MG63 (cell line): ENCODE data around the gene METRN. TPM values are rescaled to one million over a fixed set of nuclear protein-coding genes. Genes with fewer than 3 reads are reported as not detected.

Source experiments
- DNase-seq: peaks from one replicate; pipeline ENCODE4 v3.0.0-alpha.2; 2020
- H3K27me3 ChIP-seq: fragments of 250-450 bp; sonication (Bioruptor Pico); 2 replicates; pipeline ENCODE4 v1.5.1; 2020; ENCODE audit warnings: mild to moderate bottlenecking, moderate library complexity
- H3K36me3 ChIP-seq: fragments of 250-450 bp; sonication (Bioruptor Pico); 2 replicates; pipeline ENCODE4 v1.5.1; 2020; ENCODE audit warnings: mild to moderate bottlenecking, moderate library complexity
- H3K4me3 ChIP-seq: fragments of 250-450 bp; sonication (Bioruptor Pico); 2 replicates; pipeline ENCODE4 v1.5.1; 2020; ENCODE audit warnings: mild to moderate bottlenecking, moderate library complexity
- H3K9me3 ChIP-seq: fragments of 250-450 bp; sonication (Bioruptor Pico); 2 replicates; pipeline ENCODE4 v1.5.1; 2020; ENCODE audit warnings: mild to moderate bottlenecking, moderate library complexity
- total RNA-seq: library from RNA; depleted of rRNA; stranded (reverse); fragments of >200 nt; shearing (Covaris generic); gene quantifications from 2 replicates; pipeline ENCODE4 v1.2.3, GENCODE V29; 2014; ENCODE audit warnings: low replicate concordance

The METRN gene
- total RNA-seq, 1 experiment from 2014 or later, result 71.7 TPM

GRCh38 chr16:715477-716199 lies 720 bp downstream of the METRN start:
- no peak for DNase-seq
- Histone ChIP-seq H3K4me3 (peak overlapping the region; percentile 48), H3K27me3 (peaks cover 7% of the 10 kb centered on the region), H3K9me3 (no peaks in the 10 kb centered on the region), H3K36me3 (no peaks in the 10 kb centered on the region)

GRCh38 chr16:716200-716568 lies 1.3 kb downstream of the METRN start:
- peak; percentile 55 for DNase-seq
- Histone ChIP-seq H3K27me3 (peaks cover 3% of the 10 kb centered on the region), H3K4me3 (peak overlapping the region; percentile 19), H3K9me3 (no peaks in the 10 kb centered on the region), H3K36me3 (no peaks in the 10 kb centered on the region)

- no peak overlapping the region for H3K4me3 ChIP-seq
- H3K36me3 ChIP-seq, result no peaks in the 10 kb centered on the region; the same call in 1 of the 2 replicates
- DNase-seq, result no peak
- no peaks in the 10 kb centered on the region for H3K9me3 ChIP-seq
- no peaks in the 10 kb centered on the region for H3K27me3 ChIP-seq
These were observed 1.9 kb downstream of the METRN start for GRCh38 chr16:716768-717325.

GRCh38 chr16:717450-718245 lies 2.7 kb downstream of the METRN start:
- peaks cover under 1% of the 10 kb centered on the region; the same call in 1 of the 2 replicates for H3K36me3 ChIP-seq
- DNase-seq, result no peak
- H3K9me3 ChIP-seq, result no peaks in the 10 kb centered on the region
- H3K4me3 ChIP-seq, result no peak overlapping the region
- H3K27me3 ChIP-seq, result no peaks in the 10 kb centered on the region

GRCh38 chr16:718389-718788 lies 3.5 kb downstream of the METRN start:
- no peak for DNase-seq
- Histone ChIP-seq H3K4me3 (no peak overlapping the region), H3K9me3 (no peaks in the 10 kb centered on the region), H3K36me3 (peaks cover 4% of the 10 kb centered on the region; the same call in 1 of the 2 replicates), H3K27me3 (no peaks in the 10 kb centered on the region)

GRCh38 chr16:718922-719321 lies 4.0 kb downstream of the METRN start:
- H3K27me3 ChIP-seq, result no peaks in the 10 kb centered on the region
- H3K4me3 ChIP-seq, result no peak overlapping the region
- DNase-seq, result no peak
- H3K36me3 ChIP-seq, result peaks cover 4% of the 10 kb centered on the region; the same call in 1 of the 2 replicates
- H3K9me3 ChIP-seq, result no peaks in the 10 kb centered on the region

GRCh38 chr16:719815-720446 lies 5.0 kb downstream of the METRN start:
- peak overlapping the region; percentile 99 for H3K4me3 ChIP-seq
- H3K36me3 ChIP-seq, result peaks cover 4% of the 10 kb centered on the region; the same call in 1 of the 2 replicates
- DNase-seq, result peak; percentile 43
- H3K9me3 ChIP-seq, result no peaks in the 10 kb centered on the region
- no peaks in the 10 kb centered on the region for H3K27me3 ChIP-seq

- peak; percentile 72 for DNase-seq
- H3K27me3 ChIP-seq, result no peaks in the 10 kb centered on the region
- H3K4me3 ChIP-seq, result peak overlapping the region; percentile 99
These were observed 5.6 kb downstream of the METRN start for GRCh38 chr16:720447-720989.

GRCh38 chr16:720990-721764 lies 6.3 kb downstream of the METRN start, which contains the start of gene ANTKMT:
Gene ANTKMT (plus strand): TSS chr16:721146. CDS start chr16:721275, 129 bp downstream.
- no peaks in the 10 kb centered on the region for H3K9me3 ChIP-seq
- DNase-seq, result peak; percentile 84
- H3K4me3 ChIP-seq, result peak within 1 kb of the TSS; percentile 99
- peaks cover 4% of the 10 kb centered on the region; the same call in 1 of the 2 replicates for H3K36me3 ChIP-seq
- H3K27me3 ChIP-seq, result no peaks in the 10 kb centered on the region; the same call in 1 of the 2 replicates

More at GRCh38 chr16:720447-720989, 5.6 kb downstream of the METRN start:
- Histone ChIP-seq H3K36me3 (peaks cover 4% of the 10 kb centered on the region; the same call in 1 of the 2 replicates), H3K9me3 (no peaks in the 10 kb centered on the region)

GRCh38 chr16:721765-722540 lies 7.0 kb downstream of the METRN start:
- H3K27me3 ChIP-seq, result peaks cover 2% of the 10 kb centered on the region; the same call in 1 of the 2 replicates
- DNase-seq, result no peak
- no peaks in the 10 kb centered on the region for H3K9me3 ChIP-seq
- H3K36me3 ChIP-seq, result peaks cover 4% of the 10 kb centered on the region; the same call in 1 of the 2 replicates
- peak overlapping the region; percentile 99 for H3K4me3 ChIP-seq

GRCh38 chr16:722835-723633 lies 8.1 kb downstream of the METRN start:
- Histone ChIP-seq H3K9me3 (no peaks in the 10 kb centered on the region), H3K4me3 (no peak overlapping the region), H3K36me3 (peaks cover 4% of the 10 kb centered on the region; the same call in 1 of the 2 replicates), H3K27me3 (peaks cover 2% of the 10 kb centered on the region; the same call in 1 of the 2 replicates)
- DNase-seq, result no peak

GRCh38 chr16:723695-724094 lies 8.8 kb downstream of the METRN start:
- DNase-seq, result no peak
- Histone ChIP-seq H3K36me3 (peaks cover 4% of the 10 kb centered on the region; the same call in 1 of the 2 replicates), H3K4me3 (no peak overlapping the region), H3K9me3 (no peaks in the 10 kb centered on the region), H3K27me3 (peaks cover 2% of the 10 kb centered on the region; the same call in 1 of the 2 replicates)

GRCh38 chr16:724188-725040 lies 9.5 kb downstream of the METRN start:
- no peaks in the 10 kb centered on the region for H3K9me3 ChIP-seq
- H3K27me3 ChIP-seq, result peaks cover 2% of the 10 kb centered on the region; the same call in 1 of the 2 replicates
- no peak for DNase-seq
- H3K4me3 ChIP-seq, result no peak overlapping the region
- H3K36me3 ChIP-seq, result peaks cover 4% of the 10 kb centered on the region; the same call in 1 of the 2 replicates
